Mesodermal cell (in vitro differentiated cells): ENCODE measurements around the gene LMO1.

Source experiments
- H3K27ac ChIP-seq: 2 replicates; pipeline ENCODE4 v1.7.0; 2013; ENCODE audit warnings: mild to moderate bottlenecking, low read depth, low read length, moderate library complexity; ENCODE audit not compliant: severe bottlenecking
- H3K36me3 ChIP-seq: 2 replicates; pipeline ENCODE4 v1.7.1; 2013; ENCODE audit warnings: mild to moderate bottlenecking, low read length, moderate library complexity; ENCODE audit not compliant: control insufficient read depth, insufficient read depth
- H3K4me1 ChIP-seq: one replicate; pipeline ENCODE4 v1.7.1; 2013; ENCODE audit warnings: mild to moderate bottlenecking, low read length; ENCODE audit not compliant: insufficient read depth, control insufficient read depth, poor library complexity, severe bottlenecking
- H3K4me3 ChIP-seq: 2 replicates; pipeline ENCODE4 v1.7.0; 2013; ENCODE audit warnings: low read length, control low read depth, mild to moderate bottlenecking; ENCODE audit not compliant: insufficient read depth, poor library complexity, severe bottlenecking; ENCODE audit errors: extremely low read depth
- H3K9me3 ChIP-seq: 2 replicates; pipeline ENCODE4 v1.7.1; 2013; ENCODE audit warnings: mild to moderate bottlenecking, low read length, moderate library complexity; ENCODE audit not compliant: control insufficient read depth
- WGBS, 2 experiments: methylation state at CpG; one replicate each; pipeline ENCODE4 v1.1.5; 2013; ENCODE audit warnings: missing lambda C conversion rate in 2 of 2; ENCODE audit not compliant: insufficient coverage in 2 of 2; 5-methylcytosine and 5-hydroxymethylcytosine counted together

The LMO1 gene

GRCh38 chr11:8242499-8243280 lies 21.0 kb downstream of the LMO1 start:
- Histone ChIP-seq H3K36me3 (no peaks in the 10 kb centered on the region), H3K4me3 (no peak overlapping the region), H3K4me1 (peaks cover 3% of the 10 kb centered on the region), H3K9me3 (no peaks in the 10 kb centered on the region), H3K27ac (no peak overlapping the region)
- 51 to 56% methylated on average over 13 to 17 of the region's 19 CpGs for WGBS, 2 experiments

GRCh38 chr11:8242118-8242475 lies 21.6 kb downstream of the LMO1 start:
- 40 to 52% methylated on average over 3 of the region's 3 CpGs for WGBS, 2 experiments
- Histone ChIP-seq H3K36me3 (no peaks in the 10 kb centered on the region), H3K4me1 (peaks cover 3% of the 10 kb centered on the region), H3K9me3 (no peaks in the 10 kb centered on the region), H3K27ac (no peak overlapping the region), H3K4me3 (no peak overlapping the region)

GRCh38 chr11:8241373-8242117 lies 22.1 kb downstream of the LMO1 start:
- Histone ChIP-seq H3K36me3 (no peaks in the 10 kb centered on the region), H3K27ac (no peak overlapping the region), H3K4me3 (no peak overlapping the region), H3K9me3 (no peaks in the 10 kb centered on the region), H3K4me1 (peaks cover 3% of the 10 kb centered on the region)

- H3K4me3 ChIP-seq: no peak overlapping the region
Observed at GRCh38 chr11:8239536-8240228, 24.0 kb downstream of the LMO1 start.

GRCh38 chr11:8239040-8239439 lies 24.6 kb downstream of the LMO1 start:
- peaks cover 15% of the 10 kb centered on the region for H3K4me1 ChIP-seq
- no peaks in the 10 kb centered on the region for H3K36me3 ChIP-seq
- H3K4me3 ChIP-seq: no peak overlapping the region
- WGBS, 2 experiments: 90 to 92% methylated on average over 4 of the region's 4 CpGs
- no peaks in the 10 kb centered on the region for H3K9me3 ChIP-seq
- no peak overlapping the region for H3K27ac ChIP-seq

More at GRCh38 chr11:8239536-8240228, 24.0 kb downstream of the LMO1 start:
- Histone ChIP-seq H3K36me3 (no peaks in the 10 kb centered on the region), H3K27ac (no peak overlapping the region), H3K4me1 (peaks cover 8% of the 10 kb centered on the region), H3K9me3 (no peaks in the 10 kb centered on the region)
- WGBS, 2 experiments: 91% methylated on average over 6 of the region's 6 CpGs

- Histone ChIP-seq H3K36me3 (no peaks in the 10 kb centered on the region), H3K9me3 (no peaks in the 10 kb centered on the region), H3K27ac (no peak overlapping the region), H3K4me3 (no peak overlapping the region), H3K4me1 (peaks cover 19% of the 10 kb centered on the region)
- 84 to 88% methylated on average over 9 of the region's 10 CpGs for WGBS, 2 experiments
Observed at GRCh38 chr11:8237453-8237852, 26.2 kb downstream of the LMO1 start.

GRCh38 chr11:8235925-8236324 lies 27.8 kb downstream of the LMO1 start:
- WGBS, 2 experiments: 100% methylated on average over 1 of the region's 4 CpGs; no CpG with 5 or more reads in 1 of the 2 experiments
- H3K9me3 ChIP-seq: no peaks in the 10 kb centered on the region
- no peaks in the 10 kb centered on the region for H3K36me3 ChIP-seq
- no peak overlapping the region for H3K27ac ChIP-seq
- H3K4me3 ChIP-seq: no peak overlapping the region
- H3K4me1 ChIP-seq: peaks cover 19% of the 10 kb centered on the region

- WGBS, 2 experiments: 83 to 87% methylated on average over 2 to 3 of the region's 3 CpGs
- Histone ChIP-seq H3K4me1 (peaks cover 19% of the 10 kb centered on the region), H3K27ac (no peak overlapping the region)
Observed at GRCh38 chr11:8234910-8235309, 28.8 kb downstream of the LMO1 start.

GRCh38 chr11:8234425-8234821 lies 29.3 kb downstream of the LMO1 start:
- peaks cover 19% of the 10 kb centered on the region for H3K4me1 ChIP-seq
- no peak overlapping the region for H3K27ac ChIP-seq
- WGBS, 2 experiments: 82 to 84% methylated on average over 2 to 5 of the region's 5 CpGs
- no peaks in the 10 kb centered on the region for H3K9me3 ChIP-seq
- no peaks in the 10 kb centered on the region for H3K36me3 ChIP-seq
- H3K4me3 ChIP-seq: no peak overlapping the region

More at GRCh38 chr11:8234910-8235309, 28.8 kb downstream of the LMO1 start:
- no peaks in the 10 kb centered on the region for H3K9me3 ChIP-seq
- H3K36me3 ChIP-seq: no peaks in the 10 kb centered on the region
- H3K4me3 ChIP-seq: no peak overlapping the region

- Histone ChIP-seq H3K4me1 (peaks cover 19% of the 10 kb centered on the region), H3K9me3 (no peaks in the 10 kb centered on the region), H3K27ac (no peak overlapping the region), H3K4me3 (no peak overlapping the region), H3K36me3 (no peaks in the 10 kb centered on the region)
- WGBS, 2 experiments: 91 to 95% methylated on average over 2 to 4 of the region's 11 CpGs
Observed at GRCh38 chr11:8233691-8234424, 29.8 kb downstream of the LMO1 start.
